Colon (tissue), 2 donors: ENCODE data around the gene ARHGAP22.

Source experiments
- FAIRE-seq: peaks from 2 replicates; lab custom pipeline; 2012; peaks lifted over from hg19 to GRCh38; lab: Jason Lieb, UNC
- donor health status: control.
- donor health status: control.

The ARHGAP22 gene

DNA sequence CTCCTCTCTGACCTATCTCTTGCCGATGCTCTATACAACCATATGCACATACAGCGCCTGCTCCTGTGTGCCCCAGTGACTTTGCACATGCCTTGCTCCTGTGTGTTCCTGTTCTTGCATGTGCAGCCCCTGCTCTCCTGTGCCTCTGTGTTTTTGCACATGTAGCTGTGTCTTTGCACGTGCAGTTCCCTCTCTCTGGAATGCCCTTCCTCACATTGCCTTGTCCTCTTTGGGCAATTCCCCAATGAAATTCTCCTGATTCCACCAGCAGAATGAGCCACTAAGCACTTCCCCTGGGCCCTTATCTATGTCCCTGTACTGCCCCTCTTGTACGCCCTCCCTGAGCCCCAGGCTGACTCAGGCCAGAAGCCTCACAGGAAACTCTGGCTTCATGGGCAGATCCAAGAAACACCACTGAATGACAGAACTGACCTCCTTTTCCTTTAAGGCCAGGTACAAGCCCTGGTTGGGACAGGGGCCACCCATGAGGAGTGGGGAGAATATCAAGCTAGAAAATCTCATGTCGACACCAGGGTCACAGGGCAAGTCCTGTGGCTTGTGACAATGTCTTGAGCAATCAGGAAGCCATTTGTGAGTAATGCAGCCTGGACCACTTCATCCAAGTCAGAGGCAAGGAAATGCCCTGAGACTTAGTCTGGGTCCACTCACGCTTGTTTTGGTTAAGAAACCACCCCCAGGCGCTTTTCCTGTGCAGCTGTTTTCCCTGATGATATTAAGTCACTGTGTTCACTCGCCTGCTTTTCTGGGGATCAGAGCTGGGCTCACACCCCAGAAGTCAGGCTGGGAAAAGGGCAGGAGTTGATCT is 1.9 kb upstream of the ARHGAP22 start:
- no peak for FAIRE-seq

DNA sequence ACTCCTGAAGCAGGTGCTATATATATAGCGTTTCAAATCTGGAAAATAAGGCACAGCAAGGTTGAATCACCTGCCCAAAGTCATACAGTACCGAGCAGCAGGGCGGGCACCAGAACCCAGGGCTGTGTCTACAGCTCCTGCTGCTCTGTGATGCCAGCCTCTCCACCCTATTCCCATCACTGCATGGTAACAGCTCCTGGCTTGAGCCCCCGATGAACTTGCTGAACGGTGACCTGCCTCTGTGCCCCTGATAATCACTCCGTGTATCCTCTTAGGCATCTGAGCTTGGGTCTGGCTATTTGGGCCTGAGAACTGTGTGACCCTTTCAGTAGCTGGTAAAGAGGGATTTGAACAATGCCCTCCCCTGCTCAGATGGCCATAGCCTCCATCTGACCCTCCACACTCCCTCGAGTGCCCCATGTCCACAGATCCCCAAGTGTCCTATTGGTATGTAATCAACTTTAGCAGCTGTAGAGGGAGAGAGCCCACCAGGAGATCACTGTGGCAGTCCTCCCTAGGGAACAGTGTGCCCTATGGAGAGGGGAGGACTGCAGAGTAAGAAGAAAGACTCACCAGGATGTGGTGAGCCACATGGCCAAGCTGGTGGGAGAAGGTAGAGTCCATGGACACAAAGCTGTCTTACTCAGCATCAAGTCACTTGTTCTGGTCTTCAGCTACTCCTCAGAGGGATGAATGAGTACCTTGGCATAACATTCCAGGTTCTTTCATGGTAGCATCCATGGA is 1.1 kb upstream of the ARHGAP22 start:
- FAIRE-seq = no peak

DNA sequence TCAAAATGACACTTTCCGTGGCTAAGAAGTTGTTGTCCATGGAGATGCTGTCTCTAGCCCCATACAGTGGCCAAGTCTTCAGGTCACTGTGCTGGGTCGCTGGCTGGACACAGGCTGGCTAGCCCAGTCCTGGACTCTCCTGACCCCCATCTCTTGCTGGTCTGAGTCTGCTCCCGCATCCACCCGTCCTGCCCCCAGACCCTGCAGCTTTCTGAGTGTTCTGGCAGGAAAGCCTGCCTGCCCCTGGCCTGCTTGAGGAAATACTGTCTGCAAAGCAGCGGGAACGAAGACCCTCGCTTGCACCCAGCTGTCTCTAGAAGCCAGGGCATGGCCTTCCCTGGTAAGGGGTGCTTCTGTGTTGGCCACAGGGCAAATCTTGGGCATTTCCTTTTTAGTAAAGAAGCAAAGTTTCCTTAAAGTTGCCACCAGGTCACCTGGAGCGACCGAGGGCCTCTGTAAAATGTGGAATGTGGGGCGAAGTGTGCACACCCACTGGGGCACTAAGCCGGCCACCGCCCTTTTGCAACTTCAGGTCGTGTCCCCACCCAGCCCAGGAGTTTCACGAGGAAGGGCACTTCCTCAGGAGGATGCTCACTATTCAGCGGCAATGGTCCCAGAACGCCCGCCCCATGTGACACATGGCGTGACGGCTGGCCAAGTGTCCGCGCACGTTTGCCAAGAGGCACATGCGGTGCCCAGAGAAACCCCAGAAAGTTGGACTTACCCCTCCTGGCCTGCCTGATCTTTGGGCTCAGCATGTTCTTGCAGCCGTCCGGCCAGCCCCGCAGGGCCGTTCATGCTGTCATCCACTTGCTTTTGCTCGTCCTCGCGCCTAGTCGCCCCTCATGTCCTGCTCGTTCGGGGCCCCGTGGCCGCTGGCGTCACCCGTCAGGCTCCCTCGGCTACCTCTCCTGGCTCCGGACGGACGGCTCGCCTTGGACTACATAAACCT is 558 bp downstream of the ARHGAP22 start:
- no peak for FAIRE-seq

DNA sequence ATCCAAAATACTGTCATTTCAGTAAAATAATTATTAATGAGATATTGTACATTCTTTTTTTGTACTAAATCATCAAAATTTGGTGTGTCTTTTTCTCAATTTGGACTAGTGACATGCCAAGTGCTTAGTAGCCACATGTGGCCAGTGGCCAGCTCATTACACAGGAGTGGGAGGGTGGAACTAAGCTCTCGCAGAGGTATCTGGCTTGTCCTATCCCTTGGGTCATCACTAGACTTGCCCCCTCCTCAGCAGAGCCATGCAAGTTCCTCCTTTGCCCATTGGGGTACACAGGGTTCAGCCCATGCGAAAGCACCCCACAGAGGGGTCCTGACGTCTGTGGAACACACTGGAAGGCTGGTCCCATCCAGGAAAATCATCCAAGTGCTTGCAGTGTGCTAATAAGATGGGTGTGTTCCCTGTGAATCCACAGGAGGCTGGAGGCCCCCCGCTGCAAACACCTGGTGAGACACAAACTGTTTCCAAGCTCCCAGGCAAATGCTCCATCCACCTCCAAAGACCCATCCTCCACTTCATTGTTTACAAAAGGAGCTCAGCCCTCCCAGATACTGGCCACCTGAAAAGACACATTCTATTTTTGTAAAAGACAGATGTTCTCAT is 1.3 kb downstream of the ARHGAP22 start:
- no peak for FAIRE-seq

DNA sequence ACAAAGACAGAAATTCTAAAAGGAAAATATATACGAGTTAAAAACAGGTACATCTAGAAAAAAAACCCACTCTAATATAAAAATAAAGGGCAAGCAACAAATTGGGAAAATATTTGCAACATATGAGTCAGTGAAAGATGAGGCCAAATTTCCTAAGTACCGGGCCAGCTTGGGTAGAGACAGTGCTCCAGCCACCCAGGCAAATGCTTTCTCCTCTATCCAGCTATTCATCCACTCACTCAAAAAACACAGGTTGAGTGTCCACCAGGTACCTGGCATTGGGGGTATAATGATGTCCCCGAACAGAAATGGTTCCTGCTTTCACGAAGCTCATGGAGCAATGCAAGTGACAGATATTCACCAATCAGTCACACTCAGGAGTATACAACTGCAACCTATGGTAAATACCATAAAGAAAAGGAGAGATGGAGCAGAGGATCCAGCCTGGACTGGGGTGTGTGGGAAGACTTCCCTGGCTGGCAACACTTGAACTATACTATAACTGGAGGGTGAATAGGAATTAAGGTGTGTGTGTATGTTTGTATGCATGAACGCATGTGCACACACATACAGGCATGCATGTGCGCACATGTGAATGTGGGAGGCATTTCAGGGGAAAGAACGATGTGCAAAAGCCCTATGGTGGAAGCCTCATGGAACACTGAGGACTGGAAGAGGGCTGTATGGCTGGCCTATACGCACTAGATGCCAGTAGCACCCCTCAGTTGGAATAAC is 2.3 kb downstream of the ARHGAP22 start:
- FAIRE-seq = no peak

- no peak for FAIRE-seq
Observed at GRCh38 chr10:48601789-48602188, 3.1 kb downstream of the ARHGAP22 start.

- no peak for FAIRE-seq
Observed at GRCh38 chr10:48600645-48601505, 4.0 kb downstream of the ARHGAP22 start.

GRCh38 chr10:48599830-48600134 is 5.1 kb downstream of the ARHGAP22 start:
- no peak for FAIRE-seq

- FAIRE-seq = no peak
Observed at GRCh38 chr10:48598936-48599829, 5.7 kb downstream of the ARHGAP22 start.

DNA sequence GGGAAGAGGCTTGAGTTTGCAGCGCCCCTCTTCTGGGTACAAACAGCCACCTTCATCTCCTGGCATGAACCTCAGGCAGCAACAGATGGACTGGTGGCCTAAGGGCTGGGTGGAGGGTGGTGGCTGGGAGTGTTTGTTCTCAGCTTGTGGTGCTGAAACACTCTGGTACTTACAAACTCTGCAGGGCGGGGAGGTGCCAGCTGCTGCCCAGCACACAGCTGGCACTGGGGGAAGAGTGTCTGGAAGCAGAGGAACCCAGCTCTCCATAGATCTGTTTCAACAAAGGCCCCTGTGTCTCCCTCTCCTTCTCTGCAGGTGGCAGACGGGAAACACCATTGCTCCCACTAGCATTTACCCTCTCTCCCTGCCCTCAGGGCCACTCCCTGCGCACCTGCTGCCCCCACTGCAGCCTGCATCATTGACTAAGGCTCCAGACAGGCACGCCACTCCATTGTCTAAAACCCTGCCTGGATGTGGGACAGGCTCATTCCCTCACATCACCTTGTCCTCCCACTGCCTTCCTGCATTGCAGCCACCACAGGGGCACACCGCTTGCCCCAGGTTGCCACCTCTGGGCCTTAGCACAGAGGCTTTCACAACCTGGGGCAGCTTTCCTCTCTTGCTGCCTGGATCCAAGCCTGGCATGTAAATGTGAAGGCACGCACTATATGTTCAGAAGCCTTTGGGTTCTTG is 6.5 kb downstream of the ARHGAP22 start:
- no peak for FAIRE-seq

- FAIRE-seq = no peak
Observed at GRCh38 chr10:48595539-48595932, 9.3 kb downstream of the ARHGAP22 start.

DNA sequence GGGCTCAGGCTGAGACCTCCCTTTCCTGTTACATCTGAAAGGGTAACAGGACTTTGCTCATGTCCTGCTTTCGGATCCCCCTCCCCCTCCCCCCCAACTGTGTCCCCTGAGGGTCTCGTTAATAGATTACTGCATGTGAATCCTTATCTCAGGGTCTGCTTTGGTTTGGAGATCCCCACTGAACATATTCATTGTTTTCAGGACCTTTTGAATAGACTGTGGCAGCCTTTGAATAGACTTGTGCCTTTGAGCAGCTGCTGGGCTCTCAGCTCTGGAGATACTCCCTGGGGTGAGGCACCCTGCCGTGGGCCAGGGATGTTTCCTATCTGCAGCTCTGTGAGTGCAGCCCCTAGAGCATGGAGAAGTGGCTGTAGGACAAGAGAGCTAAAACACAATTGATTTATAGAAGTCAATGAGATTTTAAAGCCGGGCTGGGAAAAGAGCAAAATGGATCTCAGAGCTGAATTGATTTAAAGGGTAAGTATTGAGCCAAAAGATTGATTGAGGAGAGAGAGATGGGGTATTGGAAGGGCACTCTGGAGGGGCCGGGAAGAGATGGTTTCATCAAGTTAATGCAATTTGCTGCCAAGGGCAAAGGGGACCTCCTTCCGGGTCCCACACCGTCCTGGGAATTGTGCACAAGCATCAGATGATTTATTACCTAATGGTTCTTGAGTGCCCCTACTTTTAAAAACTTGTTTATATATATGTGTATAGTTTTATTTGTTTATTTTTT is 9.9 kb downstream of the ARHGAP22 start:
- no peak for FAIRE-seq

GRCh38 chr10:48594371-48594770 is 10.5 kb downstream of the ARHGAP22 start:
- FAIRE-seq = no peak

DNA sequence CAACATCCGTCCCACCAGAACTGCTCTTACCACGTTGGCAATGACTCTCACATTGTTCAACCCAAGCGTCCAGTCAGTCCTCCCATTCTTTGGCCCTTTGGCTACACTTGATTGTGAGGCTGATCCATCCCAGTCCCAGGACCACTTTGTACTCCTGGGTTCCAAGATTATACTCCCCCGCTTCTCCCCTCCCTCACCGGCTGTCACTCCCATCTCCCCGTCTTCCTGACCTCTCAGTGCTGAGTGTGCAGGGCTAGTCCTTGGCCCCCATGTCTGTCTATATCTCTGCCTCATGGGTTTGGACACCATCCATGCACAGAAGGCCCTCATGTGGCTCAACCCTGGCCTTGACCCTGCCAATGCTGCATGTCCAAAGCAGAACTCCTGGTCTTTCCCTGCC is 12.5 kb downstream of the ARHGAP22 start:
- FAIRE-seq = no peak

DNA sequence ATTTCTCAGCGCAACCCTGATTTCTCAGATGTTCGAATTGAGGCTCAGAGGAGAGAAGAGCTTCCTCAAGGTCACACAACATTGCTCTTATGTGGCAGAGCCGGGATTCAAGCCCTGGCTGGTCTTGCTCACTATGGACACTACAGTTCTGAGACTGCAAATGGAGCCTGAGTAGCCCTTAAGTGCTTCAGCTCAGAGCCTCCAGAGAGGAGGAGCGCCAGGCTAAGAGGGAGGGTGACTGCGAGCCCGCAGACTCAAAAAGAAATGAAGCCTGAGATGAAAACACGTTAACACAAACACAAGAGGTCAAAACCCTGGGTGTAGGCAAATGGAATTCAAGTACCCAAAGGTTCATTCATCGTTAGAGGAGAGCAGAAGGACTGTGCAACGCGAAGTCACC is 13.9 kb downstream of the ARHGAP22 start:
- FAIRE-seq = no peak

DNA sequence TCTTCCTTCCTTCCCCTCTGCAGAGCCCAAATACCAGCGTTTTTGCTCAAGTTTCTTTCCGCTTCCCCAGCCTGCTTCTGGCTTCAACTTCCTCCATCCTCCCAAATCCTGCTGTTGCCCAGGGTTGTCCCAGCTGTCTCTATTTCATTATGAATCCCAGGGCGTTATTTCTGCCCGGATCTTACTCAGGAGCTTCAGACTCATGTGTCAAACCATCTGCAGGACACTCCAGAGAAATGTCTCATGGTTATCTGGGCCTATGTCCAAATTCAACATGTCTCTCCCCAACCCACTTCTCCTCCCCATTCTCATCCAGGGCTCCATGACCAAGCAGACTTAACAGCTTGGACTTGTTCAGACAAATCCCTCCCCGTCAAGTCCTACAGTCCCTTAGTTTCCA is 15.6 kb downstream of the ARHGAP22 start:
- no peak for FAIRE-seq

- FAIRE-seq = no peak
Observed at GRCh38 chr10:48587819-48588218, 17.1 kb downstream of the ARHGAP22 start.

DNA sequence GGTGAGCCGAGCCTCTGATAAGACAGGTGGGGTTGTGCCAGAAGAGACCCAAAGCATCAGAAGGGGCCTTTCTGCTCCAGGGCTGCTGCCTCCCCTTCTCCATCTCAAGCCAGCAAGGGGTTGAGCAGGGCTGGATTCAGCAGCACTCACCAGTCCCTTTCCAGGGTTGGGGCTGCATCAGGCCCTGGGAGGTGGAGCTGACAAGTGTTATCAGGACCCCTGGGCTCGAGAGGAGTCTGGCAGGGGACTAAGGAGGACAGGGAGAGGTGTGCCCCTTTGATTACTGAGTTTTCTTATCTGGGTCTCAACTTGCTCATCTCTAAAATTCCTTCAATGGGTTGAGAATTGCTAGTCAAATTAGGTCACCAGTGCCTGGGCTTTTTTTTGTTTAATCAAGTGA is 17.8 kb downstream of the ARHGAP22 start:
- FAIRE-seq = no peak
